HG02798 (cell line): ENCODE measurements around the gene CDH4.

Source experiments
- ATAC-seq: cut with Tn5 transposase; IDR thresholded peaks from one replicate; pipeline ENCODE4 v1.9.1; 2021; ENCODE audit warnings: mild to moderate bottlenecking; ENCODE audit not compliant: unreplicated experiment, poor library complexity

The CDH4 gene

GRCh38 chr20:61630391-61630650 lies 378.3 kb downstream of the CDH4 start:
- ATAC-seq = no peak

GRCh38 chr20:61630816-61631215 lies 378.8 kb downstream of the CDH4 start:
- no peak for ATAC-seq

GRCh38 chr20:61631751-61632150 lies 379.7 kb downstream of the CDH4 start:
- ATAC-seq = no peak

GRCh38 chr20:61633004-61633403 lies 380.9 kb downstream of the CDH4 start:
- ATAC-seq = no peak

- no peak for ATAC-seq
These were observed 382.5 kb downstream of the CDH4 start for GRCh38 chr20:61634376-61635145.

- ATAC-seq = no peak
These were observed 383.8 kb downstream of the CDH4 start for GRCh38 chr20:61635721-61636455.

GRCh38 chr20:61636531-61637116 lies 384.6 kb downstream of the CDH4 start:
- ATAC-seq = no peak

GRCh38 chr20:61638802-61639585 lies 386.9 kb downstream of the CDH4 start:
- no peak for ATAC-seq

- ATAC-seq = no peak
These were observed 388.2 kb downstream of the CDH4 start for GRCh38 chr20:61640131-61640870.

GRCh38 chr20:61640871-61641245 lies 388.8 kb downstream of the CDH4 start:
- ATAC-seq = no peak

GRCh38 chr20:61643656-61644377 lies 391.8 kb downstream of the CDH4 start:
- no peak for ATAC-seq

- no peak for ATAC-seq
These were observed 392.5 kb downstream of the CDH4 start for GRCh38 chr20:61644378-61645076.

- ATAC-seq = no peak
These were observed 393.7 kb downstream of the CDH4 start for GRCh38 chr20:61645732-61646131.

GRCh38 chr20:61646453-61646852 lies 394.4 kb downstream of the CDH4 start:
- ATAC-seq = no peak

- ATAC-seq = no peak
These were observed 394.9 kb downstream of the CDH4 start for GRCh38 chr20:61646986-61647385.

- no peak for ATAC-seq
These were observed 395.6 kb downstream of the CDH4 start for GRCh38 chr20:61647702-61648101.

GRCh38 chr20:61649105-61649859 lies 397.2 kb downstream of the CDH4 start:
- ATAC-seq = no peak

- no peak for ATAC-seq
These were observed 397.8 kb downstream of the CDH4 start for GRCh38 chr20:61649860-61650162.
